Frontal cortex (tissue), 4 donors: Measurements from ENCODE around the gene SNX15. TPM values are rescaled to one million over a fixed set of nuclear protein-coding genes. Genes with fewer than 3 reads are reported as not detected.

Experiments
- DNase-seq, 2 donors: peaks; one replicate each; pipeline ENCODE4 v3.0.0; 2012; ENCODE audit warnings: low spot score in 2 of 2
- FAIRE-seq: peaks from 2 replicates; lab custom pipeline; 2012; peaks lifted over from hg19 to GRCh38; lab: Jason Lieb, UNC
- small RNA-seq: library from RNA; depleted of rRNA; stranded (forward); fragments of <200 nt; gene quantifications from one replicate; pipeline ENCODE3, GENCODE V24; 2014
- total RNA-seq: library from RNA; depleted of rRNA; stranded (reverse); fragments of >200 nt; gene quantifications from one replicate; pipeline ENCODE4 v1.2.3, GENCODE V29; 2014
- donor health status: control.
- donor health status: control.
- donor health status: control.

Gene SNX15
- total RNA-seq, 1 donor from 2014 or later = 17.9 TPM

GRCh38 chr11:65072631-65072966, 45.4 kb downstream of the SNX15 start:
- FAIRE-seq = no peak
- no peak for DNase-seq

GRCh38 chr11:65077451-65077850, 50.2 kb downstream of the SNX15 start:
- no peak for FAIRE-seq
- no peak for DNase-seq

- DNase-seq (no peak), FAIRE-seq (no peak)
Observed at GRCh38 chr11:65078151-65078550, 50.9 kb downstream of the SNX15 start.

DNA sequence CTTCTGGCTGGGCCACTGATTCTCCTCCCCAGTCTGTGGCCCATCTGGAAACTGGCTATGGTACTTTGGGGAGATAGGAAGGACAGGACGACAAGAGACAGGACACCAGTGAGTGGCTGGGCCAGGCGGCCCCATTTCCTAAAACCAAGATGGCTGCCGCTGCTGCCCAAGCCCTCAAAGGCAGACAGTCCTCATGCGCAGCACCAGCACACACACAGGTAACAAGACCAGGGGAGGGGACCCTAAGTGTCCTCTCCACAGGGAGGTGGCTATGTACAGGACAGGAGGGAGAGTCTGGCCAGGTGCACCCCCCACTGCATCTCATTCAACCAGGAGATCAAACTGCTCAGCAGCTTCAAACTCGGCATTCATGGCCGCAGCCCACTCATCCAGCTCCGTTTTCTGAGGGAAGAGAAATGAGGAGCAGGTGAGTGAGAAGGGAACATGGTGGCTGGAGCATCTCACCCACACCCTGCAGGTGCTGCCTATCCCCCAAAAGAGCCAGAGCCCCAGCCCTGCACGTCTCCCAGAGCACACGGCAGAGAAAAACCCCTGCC, 51.6 kb downstream of the SNX15 start:
- no peak for FAIRE-seq
- DNase-seq = no peak

GRCh38 chr11:65083134-65083833, 56.0 kb downstream of the SNX15 start:
- DNase-seq (no peak), FAIRE-seq (no peak)

DNA sequence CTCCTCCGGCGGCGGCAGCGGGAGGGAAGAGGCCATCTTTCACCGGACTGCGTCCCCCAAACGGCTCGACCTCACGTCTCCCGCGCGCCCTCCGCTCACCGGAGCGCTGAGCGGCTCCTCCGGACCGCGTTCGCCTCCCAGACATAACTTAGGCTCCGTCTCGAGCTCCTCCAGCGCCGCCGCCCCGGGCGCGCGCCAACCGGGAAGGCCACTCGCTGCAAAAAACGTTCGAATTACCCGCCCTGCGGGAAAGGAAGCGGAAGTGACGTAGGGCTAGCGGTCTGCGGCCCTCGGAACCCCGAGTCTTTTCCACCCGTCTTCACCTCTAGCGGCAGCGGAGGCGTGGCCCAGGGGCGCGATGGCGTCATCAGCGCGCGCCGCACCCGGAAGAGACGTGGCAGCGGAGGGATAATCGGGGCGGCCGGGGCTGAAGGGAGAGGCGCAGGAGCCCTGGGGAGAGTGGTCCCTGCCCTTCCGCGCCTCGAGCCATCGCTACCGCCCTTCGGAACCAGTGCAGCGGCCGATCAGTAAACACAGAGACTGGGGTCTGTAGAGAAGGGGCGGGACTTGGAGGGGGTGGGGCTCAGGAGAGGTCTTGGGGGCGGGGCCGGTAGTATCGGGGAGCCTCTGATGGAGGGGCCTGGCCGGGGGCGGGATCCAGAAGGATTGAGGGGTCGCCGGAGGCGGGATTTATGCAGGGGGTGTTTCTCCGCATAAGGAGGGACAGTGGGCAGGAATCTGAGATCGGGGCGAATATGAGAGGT, 56.8 kb downstream of the SNX15 start, which contains the start of the genes CDCA5 and ZFPL1:
Gene CDCA5 (minus strand): TSS at position 207 of the 764 bp plus-strand sequence. CDS start 62 bp downstream, at position 145.
Gene ZFPL1 (plus strand): TSS at position 389 of the 764 bp plus-strand sequence. CDS start 477 bp downstream, outside the sequence.
- no peak for FAIRE-seq
- DNase-seq = peak; percentile 97 to 99

DNA sequence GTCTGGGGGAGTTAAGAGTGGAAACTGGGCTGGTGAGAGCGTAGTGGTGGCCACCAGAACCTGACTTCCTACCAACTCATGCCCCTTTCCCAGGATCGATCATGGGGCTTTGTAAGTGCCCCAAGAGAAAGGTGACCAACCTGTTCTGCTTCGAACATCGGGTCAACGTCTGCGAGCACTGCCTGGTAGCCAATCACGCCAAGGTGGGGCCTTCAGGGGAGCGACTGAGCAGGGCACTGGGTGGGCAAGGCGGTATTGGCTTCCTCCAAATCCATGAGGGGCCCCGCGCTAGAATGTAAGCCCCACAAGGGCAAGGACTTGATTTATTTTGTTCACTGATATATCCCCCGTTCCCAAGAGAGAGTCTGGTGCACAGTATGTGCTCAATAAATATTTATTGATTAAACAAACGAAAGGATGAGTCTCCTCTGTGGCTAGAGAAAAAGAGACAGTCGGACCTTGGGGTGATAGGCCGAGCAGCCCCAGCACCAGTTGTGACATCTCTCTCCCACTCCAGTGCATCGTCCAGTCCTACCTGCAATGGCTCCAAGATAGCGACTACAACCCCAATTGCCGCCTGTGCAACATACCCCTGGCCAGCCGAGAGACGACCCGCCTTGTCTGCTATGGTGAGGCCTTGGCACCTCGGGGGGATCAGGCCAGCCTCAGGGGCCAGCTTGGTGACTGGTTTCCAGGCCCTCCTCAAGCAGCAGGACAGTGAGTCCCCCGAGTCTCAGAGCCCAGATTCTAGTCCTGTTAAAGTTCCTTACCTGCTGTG, 57.5 kb downstream of the SNX15 start:
- FAIRE-seq (no peak), DNase-seq (no peak)

DNA sequence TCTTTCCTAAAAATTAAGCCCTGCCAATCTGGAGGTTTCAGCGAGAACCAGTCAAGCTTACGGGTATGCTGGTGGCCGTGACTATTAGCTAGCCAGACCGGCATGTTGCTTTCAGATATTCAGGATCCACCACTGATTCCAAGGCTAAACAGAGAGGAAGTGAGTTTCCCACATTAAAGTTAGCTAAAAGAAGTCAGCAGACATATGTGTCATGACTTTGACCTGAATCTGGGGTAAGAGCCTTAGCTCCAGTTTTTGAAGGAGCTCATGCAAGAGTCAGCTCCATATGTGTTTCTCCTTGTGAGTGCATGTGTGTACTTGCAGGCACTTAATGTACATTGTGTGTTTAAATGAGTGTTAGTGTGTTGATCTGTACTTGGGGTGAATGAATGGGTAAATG, 58.2 kb downstream of the SNX15 start:
- FAIRE-seq = no peak
- no peak for DNase-seq

DNA sequence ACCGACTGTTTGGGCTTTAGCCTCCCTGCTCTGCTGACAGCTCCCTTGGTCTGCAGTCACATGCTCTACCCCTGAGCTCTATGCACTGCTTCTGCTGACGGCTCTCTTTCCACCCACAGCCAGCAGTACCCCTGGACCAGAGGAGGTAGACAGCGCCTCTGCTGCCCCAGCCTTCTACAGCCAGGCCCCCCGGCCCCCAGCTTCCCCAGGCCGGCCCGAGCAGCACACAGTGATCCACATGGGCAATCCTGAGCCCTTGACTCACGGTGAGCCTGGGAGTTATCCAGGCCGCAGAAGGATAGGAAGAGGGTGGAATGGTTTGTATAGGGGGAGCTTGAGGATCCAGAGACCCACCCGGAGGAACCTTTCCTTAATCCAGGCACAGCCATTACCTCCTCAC, 59.6 kb downstream of the SNX15 start:
- FAIRE-seq (no peak), DNase-seq (no peak)

GRCh38 chr11:65087216-65087615, 60.0 kb downstream of the SNX15 start:
- DNase-seq (no peak), FAIRE-seq (no peak)

DNA sequence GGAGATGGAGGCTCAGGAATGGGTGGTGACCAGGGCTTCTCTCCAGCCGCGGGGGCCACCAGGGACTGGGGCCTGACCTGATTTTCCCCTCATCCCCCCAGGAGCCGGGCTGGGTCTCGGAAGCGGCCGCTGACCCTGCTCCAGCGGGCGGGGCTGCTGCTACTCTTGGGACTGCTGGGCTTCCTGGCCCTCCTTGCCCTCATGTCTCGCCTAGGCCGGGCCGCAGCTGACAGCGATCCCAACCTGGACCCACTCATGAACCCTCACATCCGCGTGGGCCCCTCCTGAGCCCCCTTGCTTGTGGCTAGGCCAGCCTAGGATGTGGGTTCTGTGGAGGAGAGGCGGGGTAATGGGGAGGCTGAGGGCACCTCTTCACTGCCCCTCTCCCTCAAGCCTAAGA, 60.6 kb downstream of the SNX15 start:
- FAIRE-seq = no peak

DNA sequence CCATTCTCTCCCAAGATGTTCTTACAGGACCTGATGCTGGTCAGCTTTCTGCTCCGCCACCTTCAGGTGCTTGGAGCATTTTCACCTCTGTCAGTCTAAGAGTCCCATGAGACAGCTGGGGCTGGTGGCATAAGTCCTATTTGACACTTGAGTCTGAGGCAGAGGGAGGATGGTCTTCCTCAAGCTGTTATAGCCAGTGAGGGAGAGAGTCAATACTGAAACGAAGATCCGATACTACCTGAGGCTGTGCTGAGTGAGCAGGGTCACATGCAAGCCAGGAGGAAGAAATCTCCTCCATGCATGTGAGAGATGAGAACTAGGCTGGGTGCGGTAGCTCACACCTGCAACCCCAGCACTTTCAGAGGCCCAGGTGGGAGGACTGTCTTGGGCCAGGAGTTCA, 62.4 kb downstream of the SNX15 start:
- no peak for FAIRE-seq

More for the DNA sequence above, 60.6 kb downstream of the SNX15 start:
- DNase-seq = no peak

More for the DNA sequence above, 62.4 kb downstream of the SNX15 start:
- DNase-seq = no peak

Small RNAs within 50 kb of the gene (small RNA-seq; reads per million reads assigned to genes)
- gene MIR6879 (not detected), gene SNX15 (not detected)

Other genes with a start within 250 kb of the SNX15 start
- 62.4 TPM for gene SF1, start 248.9 kb upstream of the SNX15 start, total RNA-seq
- gene MAP4K2, start 224.2 kb upstream of the SNX15 start, total RNA-seq = 7.3 TPM
- gene MEN1, start 216.9 kb upstream of the SNX15 start, total RNA-seq = 11.8 TPM
- under 0.01 TPM for gene CDC42BPG, start 182.8 kb upstream of the SNX15 start, total RNA-seq
- gene EHD1, start 148.8 kb upstream of the SNX15 start, total RNA-seq = 23.6 TPM
- 7.3 TPM for gene ATG2A, start 110.2 kb upstream of the SNX15 start, total RNA-seq
- gene PPP2R5B, start 102.8 kb upstream of the SNX15 start, total RNA-seq = 27.3 TPM
- gene GPHA2, start 91.5 kb upstream of the SNX15 start, total RNA-seq = not detected
- gene MAJIN, start 55.3 kb upstream of the SNX15 start, total RNA-seq = not detected
- not detected for gene BATF2, start 30.5 kb upstream of the SNX15 start, total RNA-seq
- gene ARL2, start 13.3 kb upstream of the SNX15 start, total RNA-seq = 50.5 TPM
- gene SAC3D1, start 13.8 kb downstream of the SNX15 start, total RNA-seq = 5.7 TPM
- 4.1 TPM for gene NAALADL1, start 31.1 kb downstream of the SNX15 start, total RNA-seq
- gene CDCA5, start 56.6 kb downstream of the SNX15 start, total RNA-seq = 1.6 TPM
- gene ZFPL1, start 56.8 kb downstream of the SNX15 start, total RNA-seq = 11.8 TPM
- gene VPS51, start 68.8 kb downstream of the SNX15 start, total RNA-seq = 229 TPM
- gene TM7SF2, start 84.4 kb downstream of the SNX15 start, total RNA-seq = 54.6 TPM
- gene ZNHIT2, start 90.3 kb downstream of the SNX15 start, total RNA-seq = 6.1 TPM
- gene FAU, start 94.7 kb downstream of the SNX15 start, total RNA-seq = 251 TPM
- gene MRPL49, start 94.9 kb downstream of the SNX15 start, total RNA-seq = 29.3 TPM
- 7.7 TPM for gene SYVN1, start 107.1 kb downstream of the SNX15 start, total RNA-seq
- gene SPDYC, start 142.8 kb downstream of the SNX15 start, total RNA-seq = not detected
- 48.5 TPM for gene CAPN1, start 154.5 kb downstream of the SNX15 start, total RNA-seq
- gene POLA2, start 234.5 kb downstream of the SNX15 start, total RNA-seq = 2.9 TPM